DND-41 (cell line): ENCODE data around the gene IGFBP2.

Experiments used
- ATAC-seq: fragments of 200-7000 bp; cut with Tn5 transposase; 3 replicates; pipeline ENCODE4 v1.9.1; 2021; ENCODE audit warnings: low read depth; ENCODE audit not compliant: insufficient read depth
- DNase-seq: peaks from one replicate; pipeline ENCODE4 v3.0.0-alpha.2; 2020
- H2AFZ ChIP-seq: 2 replicates; pipeline ENCODE4 v1.6.0; 2012; ENCODE audit warnings: low read depth, low read length
- H3K27ac ChIP-seq: 2 replicates; pipeline ENCODE4 v1.5.1; 2012; ENCODE audit warnings: low read length, inconsistent platforms
- H3K27me3 ChIP-seq: fragments of 200-600 bp; sonication (generic); 2 replicates; pipeline ENCODE4 v1.6.0; 2012; ENCODE audit warnings: low read length, mild to moderate bottlenecking, inconsistent platforms; ENCODE audit not compliant: insufficient read depth, poor library complexity
- H3K36me3 ChIP-seq: 2 replicates; pipeline ENCODE4 v1.5.1; 2012; ENCODE audit warnings: low read length, inconsistent platforms; ENCODE audit not compliant: insufficient read depth
- H3K4me1 ChIP-seq: 2 replicates; pipeline ENCODE4 v1.5.1; 2012; ENCODE audit warnings: mild to moderate bottlenecking, low read length; ENCODE audit not compliant: insufficient read depth
- H3K4me2 ChIP-seq: 2 replicates; pipeline ENCODE4 v1.6.0; 2012; ENCODE audit warnings: mild to moderate bottlenecking, moderate library complexity, low read length, inconsistent platforms; ENCODE audit not compliant: insufficient read depth
- H3K4me3 ChIP-seq, 2 experiments: fragments of 200-600 bp in 1 of 2; shearing (Covaris generic) in 1 of 2; 2 replicates each; pipeline ENCODE4 v1.5.1; 2012 to 2016; ENCODE audit warnings: inconsistent platforms in 2 of 2, low read length in 2 of 2, mild to moderate bottlenecking in 2 of 2, low read depth in 1 of 2, moderate library complexity in 1 of 2
- H3K79me2 ChIP-seq: 2 replicates; pipeline ENCODE4 v1.6.0; 2012; ENCODE audit warnings: low read length, inconsistent platforms; ENCODE audit not compliant: insufficient read depth
- H3K9ac ChIP-seq: 2 replicates; pipeline ENCODE4 v1.6.0; 2012; ENCODE audit warnings: low read depth, mild to moderate bottlenecking, inconsistent platforms, low read length, moderate library complexity
- H3K9me3 ChIP-seq: 2 replicates; pipeline ENCODE4 v1.5.1; 2012; ENCODE audit warnings: low read length, moderate library complexity, mild to moderate bottlenecking, inconsistent platforms; ENCODE audit not compliant: insufficient read depth, severe bottlenecking
- H4K20me1 ChIP-seq: 2 replicates; pipeline ENCODE4 v1.6.0; 2012; ENCODE audit warnings: low read length; ENCODE audit not compliant: insufficient read depth
- CTCF ChIP-seq: IDR thresholded peaks from 2 replicates; pipeline ENCODE4 v1.5.1; 2012; ENCODE audit warnings: borderline replicate concordance, low read length, moderate library complexity, mild to moderate bottlenecking; ENCODE audit not compliant: poor library complexity, severe bottlenecking; ENCODE audit errors: extremely low read depth
- EZH2 ChIP-seq: IDR thresholded peaks from 3 replicates; pipeline ENCODE4 v1.6.1; 2012; ENCODE audit warnings: borderline replicate concordance, low read depth, mild to moderate bottlenecking, moderate library complexity, low read length, inconsistent platforms; ENCODE audit not compliant: severe bottlenecking

The IGFBP2 gene

GRCh38 chr2:216679658-216680024 lies 46.4 kb downstream of the IGFBP2 start:
- Histone ChIP-seq H3K27me3 (peaks cover 8% of the 10 kb centered on the region), H3K9ac (no peak overlapping the region), H3K4me3 (no peak overlapping the region), H3K36me3 (no peaks in the 10 kb centered on the region), H3K4me2 (no peak overlapping the region), H3K9me3 (no peaks in the 10 kb centered on the region), H2AFZ (no peak overlapping the region), H4K20me1 (no peaks in the 10 kb centered on the region; the same call in 1 of the 2 replicates), H3K79me2 (no peaks in the 10 kb centered on the region), H3K27ac (no peak overlapping the region), H3K4me1 (0 out of 2 replicates have a peak, but pooled peaks cover 6% of the 10 kb centered on the region)
- no peak for ATAC-seq
- TF ChIP-seq CTCF (no peak), EZH2 (no peak)
- DNase-seq = no peak

- TF ChIP-seq CTCF (no peak), EZH2 (no peak)
- Histone ChIP-seq H2AFZ (no peak overlapping the region), H3K9ac (no peak overlapping the region), H3K4me1 (0 out of 2 replicates have a peak, but pooled peaks cover 6% of the 10 kb centered on the region), H3K27ac (no peak overlapping the region), H3K4me2 (no peak overlapping the region), H3K27me3 (peaks cover 6% of the 10 kb centered on the region), H4K20me1 (no peaks in the 10 kb centered on the region; the same call in 1 of the 2 replicates), H3K36me3 (no peaks in the 10 kb centered on the region), H3K4me3 (no peak overlapping the region), H3K79me2 (no peaks in the 10 kb centered on the region), H3K9me3 (no peaks in the 10 kb centered on the region)
- DNase-seq (no peak), ATAC-seq (no peak)
Measured at GRCh38 chr2:216680951-216681629, 47.9 kb downstream of the IGFBP2 start.

GRCh38 chr2:216681683-216682082 lies 48.5 kb downstream of the IGFBP2 start:
- Histone ChIP-seq H3K27me3 (peaks cover 6% of the 10 kb centered on the region), H3K79me2 (no peaks in the 10 kb centered on the region), H4K20me1 (no peaks in the 10 kb centered on the region; the same call in 1 of the 2 replicates), H3K9me3 (no peaks in the 10 kb centered on the region), H2AFZ (no peak overlapping the region), H3K27ac (no peak overlapping the region), H3K36me3 (no peaks in the 10 kb centered on the region), H3K4me2 (no peak overlapping the region), H3K9ac (no peak overlapping the region), H3K4me3 (no peak overlapping the region), H3K4me1 (0 out of 2 replicates have a peak, but pooled peaks cover 6% of the 10 kb centered on the region)
- no peak for ATAC-seq
- TF ChIP-seq EZH2 (no peak), CTCF (no peak)
- DNase-seq = no peak
